ENCODE data around the gene TIAL1. TPM values are rescaled to one million over a fixed set of nuclear protein-coding genes. Genes with fewer than 3 reads are reported as not detected.
"Not testable (repeated sequence)": the region's sequence is repeated elsewhere in the genome, so short reads cannot be mapped to it uniquely, and the experiment has no call there.

The TIAL1 gene
- total and polyA plus RNA-seq, 10 of the 15 experiments (the other 5 are each of a cell fraction or from before 2014, with no cell fraction given): 26.0 to 159 (median 62.8) TPM

DNA sequence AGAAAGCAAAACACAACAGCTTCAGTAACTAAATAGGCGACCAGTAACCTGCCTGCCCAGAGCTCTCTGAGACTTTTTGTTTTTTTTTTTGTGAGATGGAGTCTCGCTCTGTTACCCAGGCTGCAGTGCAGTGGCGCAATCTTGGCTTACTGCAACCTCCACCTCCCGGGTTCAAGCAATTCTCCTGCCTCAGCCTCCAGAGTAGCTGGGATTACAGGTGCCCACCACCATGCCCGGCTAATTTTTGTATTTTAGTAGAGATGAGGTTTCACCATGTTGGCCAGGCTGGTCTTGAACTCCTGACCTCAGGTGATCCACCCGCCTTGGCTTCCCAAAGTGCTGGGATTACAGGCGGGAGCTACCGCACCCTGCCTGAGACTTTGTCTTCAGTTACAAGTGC, 23.0 kb upstream of the TIAL1 start:
- ATAC-seq; H3K79me2 ChIP-seq (ENCODE audit: control insufficient read depth, insufficient read depth, low read length); POLR2A ChIA-PET; H3K27me3 ChIP-seq (replicated peaks in 1 of 2; ENCODE audit: control insufficient read depth in 2 of 2, insufficient read depth in 2 of 2, low read length in 1 of 2); H3K9me3 ChIP-seq (replicated peaks; ENCODE audit: control insufficient read depth, insufficient read depth, low read length); H2AFZ ChIP-seq (ENCODE audit: control insufficient read depth, low read depth, low read length); H3K27ac ChIP-seq (ENCODE audit: control insufficient read depth, insufficient read depth); DNase-seq (ENCODE audit: low read depth, low spot score); H3K9ac ChIP-seq (ENCODE audit: control insufficient read depth, insufficient read depth, low read length); SMC1A ChIA-PET (ENCODE audit: uncharacterized antibody, unreplicated experiment); RAD21 ChIA-PET (ENCODE audit: unreplicated experiment); H3K4me3 ChIP-seq; H3K4me2 ChIP-seq (ENCODE audit: control insufficient read depth, insufficient read depth); H3K36me3 ChIP-seq (ENCODE audit: control insufficient read depth in 2 of 2, insufficient read depth in 2 of 2, low read length in 1 of 2); H3K4me1 ChIP-seq (ENCODE audit: control insufficient read depth, insufficient read depth, low read length); intact Hi-C loops (cut with micrococcal nuclease; ENCODE audit: unreplicated experiment); CTCF ChIA-PET; BruUV-seq (replicated peaks); H4K20me1 ChIP-seq (ENCODE audit: control insufficient read depth, insufficient read depth); in situ Hi-C loops (cut with MboI); FAIRE-seq: not testable (repeated sequence)
- WGBS (ENCODE audit: insufficient coverage, insufficient replicate concordance, low lambda C conversion rate, missing lambda C conversion rate): 68% methylated on average over 8 of the region's 8 CpGs

DNA sequence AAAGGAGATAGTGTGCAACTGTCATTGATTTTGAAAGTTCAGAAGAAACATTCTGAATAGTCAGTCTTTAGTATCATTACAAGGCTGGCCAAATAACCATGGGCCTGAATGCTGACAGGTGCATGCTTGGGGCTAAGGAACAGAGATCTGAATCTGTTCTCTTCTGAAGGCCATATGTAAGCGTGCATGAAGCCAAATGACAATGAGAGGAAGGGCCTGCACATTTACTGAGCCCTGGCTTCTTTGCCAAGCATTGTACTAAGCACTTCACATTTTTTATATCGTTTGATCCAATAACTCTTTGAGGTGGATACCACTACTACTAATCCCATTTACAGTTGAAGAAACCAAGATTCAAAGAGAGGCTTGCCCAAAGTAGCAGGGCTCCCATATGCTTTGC, 22.5 kb upstream of the TIAL1 start:
- Histone ChIP-seq H4K20me1 (ENCODE audit: control insufficient read depth, insufficient read depth) (no peaks in the 10 kb centered on the region), H3K27ac (ENCODE audit: control insufficient read depth, insufficient read depth) (no peak overlapping the region), H3K4me2 (ENCODE audit: control insufficient read depth, insufficient read depth) (no peak overlapping the region), H3K79me2 (ENCODE audit: control insufficient read depth, insufficient read depth, low read length) (no peaks in the 10 kb centered on the region), H3K9me3 (replicated peaks; ENCODE audit: control insufficient read depth, insufficient read depth, low read length) (no peaks in the 10 kb centered on the region), H3K36me3 (ENCODE audit: control insufficient read depth in 2 of 2, insufficient read depth in 2 of 2, low read length in 1 of 2) (no peaks in the 10 kb centered on the region), H3K9ac (ENCODE audit: control insufficient read depth, insufficient read depth, low read length) (no peak overlapping the region), H3K4me1 (ENCODE audit: control insufficient read depth, insufficient read depth, low read length) (no peaks in the 10 kb centered on the region), H2AFZ (ENCODE audit: control insufficient read depth, low read depth, low read length) (no peak overlapping the region), H3K4me3 (no peak overlapping the region), H3K27me3 (replicated peaks in 1 of 2; ENCODE audit: control insufficient read depth in 2 of 2, insufficient read depth in 2 of 2, low read length in 1 of 2) (no peaks in the 10 kb centered on the region)
- ChIA-PET POLR2A (no interaction called here), RAD21 (ENCODE audit: unreplicated experiment) (no interaction called here), CTCF (no interaction called here), SMC1A (ENCODE audit: uncharacterized antibody, unreplicated experiment) (no interaction called here)
- DNase-seq (ENCODE audit: low read depth, low spot score) (no peak), FAIRE-seq (no peak), ATAC-seq (no peak)
- in situ Hi-C loops (cut with MboI) (no loop called here), intact Hi-C loops (cut with micrococcal nuclease; ENCODE audit: unreplicated experiment) (no loop called here)
- WGBS (ENCODE audit: insufficient coverage, insufficient replicate concordance, low lambda C conversion rate, missing lambda C conversion rate): 4% methylated on average over 2 of the region's 2 CpGs
- BruUV-seq (replicated peaks): no TSS peak
- no peak for TF ChIP-seq CBX3 (IDR thresholded peaks at IDR 0.05; ENCODE audit: borderline replicate concordance, low read depth)
- TF ChIP-seq EZH2 (IDR thresholded peaks at IDR 0.05; ENCODE audit: borderline replicate concordance, control insufficient read depth, low read depth, low read length): no peak
- TF ChIP-seq KDM1A (IDR thresholded peaks at IDR 0.05; ENCODE audit: borderline replicate concordance): no peak
- TF ChIP-seq NR2F1 (conservative IDR thresholded peaks at IDR 0.05): no peak
- no peak for TF ChIP-seq ATF7 (IDR thresholded peaks at IDR 0.05; ENCODE audit: low read depth)
- no peak for TF ChIP-seq RAD21 (IDR thresholded peaks at IDR 0.05; ENCODE audit: insufficient read depth, low read depth, low read length)
- TF ChIP-seq SIN3A (IDR thresholded peaks at IDR 0.05; ENCODE audit: low read depth, low read length): no peak
- no peak for TF ChIP-seq YBX1 (IDR thresholded peaks at IDR 0.05)
- no peak for TF ChIP-seq BMI1 (IDR thresholded peaks at IDR 0.05; ENCODE audit: borderline replicate concordance)
- TF ChIP-seq, protein P1, sequence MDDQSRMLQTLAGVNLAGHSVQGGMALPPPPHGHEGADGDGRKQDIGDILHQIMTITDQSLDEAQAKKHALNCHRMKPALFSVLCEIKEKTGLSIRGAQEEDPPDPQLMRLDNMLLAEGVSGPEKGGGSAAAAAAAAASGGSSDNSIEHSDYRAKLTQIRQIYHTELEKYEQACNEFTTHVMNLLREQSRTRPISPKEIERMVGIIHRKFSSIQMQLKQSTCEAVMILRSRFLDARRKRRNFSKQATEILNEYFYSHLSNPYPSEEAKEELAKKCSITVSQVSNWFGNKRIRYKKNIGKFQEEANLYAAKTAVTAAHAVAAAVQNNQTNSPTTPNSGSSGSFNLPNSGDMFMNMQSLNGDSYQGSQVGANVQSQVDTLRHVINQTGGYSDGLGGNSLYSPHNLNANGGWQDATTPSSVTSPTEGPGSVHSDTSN (IDR thresholded peaks at IDR 0.05; ENCODE audit: insufficient replicate concordance, low read depth, low read length): no peak
- TF ChIP-seq JUNB (IDR thresholded peaks at IDR 0.05): no peak
- TF ChIP-seq MTA2 (IDR thresholded peaks at IDR 0.05; ENCODE audit: low read depth): no peak
- TF ChIP-seq, protein P2, sequence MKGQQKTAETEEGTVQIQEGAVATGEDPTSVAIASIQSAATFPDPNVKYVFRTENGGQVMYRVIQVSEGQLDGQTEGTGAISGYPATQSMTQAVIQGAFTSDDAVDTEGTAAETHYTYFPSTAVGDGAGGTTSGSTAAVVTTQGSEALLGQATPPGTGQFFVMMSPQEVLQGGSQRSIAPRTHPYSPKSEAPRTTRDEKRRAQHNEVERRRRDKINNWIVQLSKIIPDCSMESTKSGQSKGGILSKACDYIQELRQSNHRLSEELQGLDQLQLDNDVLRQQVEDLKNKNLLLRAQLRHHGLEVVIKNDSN (IDR thresholded peaks at IDR 0.05; ENCODE audit: borderline replicate concordance, extremely low read length, insufficient read depth, low read depth, low read length): no peak
- TF ChIP-seq NR2C2 (IDR thresholded peaks at IDR 0.05; ENCODE audit: borderline replicate concordance, control insufficient read depth, insufficient read length, low read depth): no peak
- TF ChIP-seq, protein P3, sequence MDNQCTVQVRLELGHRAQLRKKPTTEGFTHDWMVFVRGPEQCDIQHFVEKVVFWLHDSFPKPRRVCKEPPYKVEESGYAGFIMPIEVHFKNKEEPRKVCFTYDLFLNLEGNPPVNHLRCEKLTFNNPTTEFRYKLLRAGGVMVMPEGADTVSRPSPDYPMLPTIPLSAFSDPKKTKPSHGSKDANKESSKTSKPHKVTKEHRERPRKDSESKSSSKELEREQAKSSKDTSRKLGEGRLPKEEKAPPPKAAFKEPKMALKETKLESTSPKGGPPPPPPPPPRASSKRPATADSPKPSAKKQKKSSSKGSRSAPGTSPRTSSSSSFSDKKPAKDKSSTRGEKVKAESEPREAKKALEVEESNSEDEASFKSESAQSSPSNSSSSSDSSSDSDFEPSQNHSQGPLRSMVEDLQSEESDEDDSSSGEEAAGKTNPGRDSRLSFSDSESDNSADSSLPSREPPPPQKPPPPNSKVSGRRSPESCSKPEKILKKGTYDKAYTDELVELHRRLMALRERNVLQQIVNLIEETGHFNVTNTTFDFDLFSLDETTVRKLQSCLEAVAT (IDR thresholded peaks at IDR 0.05): no peak
